Measurements from ENCODE around the gene ARHGEF7. TPM values are rescaled to one million over a fixed set of nuclear protein-coding genes. Genes with fewer than 3 reads are reported as not detected.
A peak's percentile ranks its signal among the peaks of the same experiment; 100 is the strongest.
"Not testable (repeated sequence)": the region's sequence is repeated elsewhere in the genome, so short reads cannot be mapped to it uniquely, and the experiment has no call there.

ARHGEF7 gene
- polyA plus RNA-seq, 1 donor from 2014 or later, result 15.5 TPM

- Mint-ChIP-seq H3K27ac (no peak overlapping the region), H3K4me1 (peaks cover 66 to 83% (median 70%) of the 10 kb centered on the region in 3 donors), H3K9me3 (no peaks in the 10 kb centered on the region), H3K27me3 (no peaks in the 10 kb centered on the region), H3K36me3 (peaks cover 3% of the 10 kb centered on the region), H3K4me3 (no peak overlapping the region)
These were observed 66.9 kb downstream of the ARHGEF7 start for GRCh38 chr13:111181977-111182376.

- peaks cover 5% of the 10 kb centered on the region for H3K36me3 Mint-ChIP-seq
- peak overlapping the region; percentile 86 to 94 (median 94) for H3K27ac Mint-ChIP-seq
- H3K9me3 Mint-ChIP-seq, result no peaks in the 10 kb centered on the region
- H3K4me3 Mint-ChIP-seq, result peak overlapping the region in 2 of 4 donors; percentile 7 to 89
- H3K4me1 Mint-ChIP-seq, result peaks cover 66 to 84% (median 68%) of the 10 kb centered on the region in 3 donors
- H3K27me3 Mint-ChIP-seq, result no peaks in the 10 kb centered on the region
These were observed 68.1 kb downstream of the ARHGEF7 start for GRCh38 chr13:111183087-111183645.

- peaks cover 5% of the 10 kb centered on the region for H3K36me3 Mint-ChIP-seq
- no peaks in the 10 kb centered on the region for H3K9me3 Mint-ChIP-seq
- H3K4me3 Mint-ChIP-seq, result peak overlapping the region; percentile 77 to 94 (median 84)
- H3K27ac Mint-ChIP-seq, result peak overlapping the region; percentile 94 to 98 (median 94)
- H3K4me1 Mint-ChIP-seq, result peaks cover 70 to 86% (median 74%) of the 10 kb centered on the region in 3 donors
- no peaks in the 10 kb centered on the region for H3K27me3 Mint-ChIP-seq
These were observed 68.8 kb downstream of the ARHGEF7 start for GRCh38 chr13:111183959-111184358.

GRCh38 chr13:111184458-111185401, 69.6 kb downstream of the ARHGEF7 start:
- peaks cover 2% of the 10 kb centered on the region for H3K36me3 Mint-ChIP-seq
- H3K4me1 Mint-ChIP-seq, result peaks cover 69 to 85% (median 71%) of the 10 kb centered on the region in 3 donors
- peak overlapping the region; percentile 77 to 94 (median 84) for H3K4me3 Mint-ChIP-seq
- no peaks in the 10 kb centered on the region for H3K27me3 Mint-ChIP-seq
- H3K27ac Mint-ChIP-seq, result peak overlapping the region; percentile 94 to 98 (median 94)
- H3K9me3 Mint-ChIP-seq, result no peaks in the 10 kb centered on the region

GRCh38 chr13:111186305-111186935, 71.3 kb downstream of the ARHGEF7 start:
- Mint-ChIP-seq H3K9me3 (no peaks in the 10 kb centered on the region), H3K27me3 (no peaks in the 10 kb centered on the region), H3K27ac (peak overlapping the region; percentile 89 to 94 (median 94)), H3K4me3 (peak overlapping the region in 3 of 4 donors; percentile 77 to 94 (median 89)), H3K4me1 (peaks cover 69 to 84% (median 69%) of the 10 kb centered on the region in 3 donors), H3K36me3 (peaks cover 4% of the 10 kb centered on the region)

- Mint-ChIP-seq H3K36me3 (peaks cover 8% of the 10 kb centered on the region), H3K9me3 (no peaks in the 10 kb centered on the region), H3K27me3 (no peaks in the 10 kb centered on the region), H3K4me3 (peak overlapping the region; percentile 5 to 82 (median 57)), H3K4me1 (peaks cover 67 to 78% (median 73%) of the 10 kb centered on the region in 3 donors), H3K27ac (peak overlapping the region in 2 of 3 donors; percentile 46 to 86)
These were observed 72.9 kb downstream of the ARHGEF7 start for GRCh38 chr13:111187960-111188541.

GRCh38 chr13:111189064-111189505, 74.0 kb downstream of the ARHGEF7 start:
- H3K36me3 Mint-ChIP-seq, H3K27me3 Mint-ChIP-seq, H3K9me3 Mint-ChIP-seq: not testable (repeated sequence)
- Mint-ChIP-seq H3K4me3 (peak overlapping the region; percentile 19 to 82 (median 57)), H3K4me1 (peaks cover 62 to 75% (median 73%) of the 10 kb centered on the region in 3 donors), H3K27ac (peak overlapping the region in 1 of 3 donors; percentile 51)

GRCh38 chr13:111189516-111189915, 74.4 kb downstream of the ARHGEF7 start:
- Mint-ChIP-seq H3K27ac (peak overlapping the region in 2 of 3 donors; percentile 13 to 51), H3K4me3 (peak overlapping the region in 3 of 4 donors; percentile 19 to 82 (median 70)), H3K4me1 (peaks cover 59 to 72% (median 68%) of the 10 kb centered on the region in 3 donors)
- not testable (repeated sequence) for H3K9me3 Mint-ChIP-seq, H3K27me3 Mint-ChIP-seq, H3K36me3 Mint-ChIP-seq

GRCh38 chr13:111193223-111193622, 78.1 kb downstream of the ARHGEF7 start:
- not testable (repeated sequence) for H3K27me3 Mint-ChIP-seq, H3K4me3 Mint-ChIP-seq, H3K9me3 Mint-ChIP-seq, H3K27ac Mint-ChIP-seq
- peaks cover 36 to 48% (median 44%) of the 10 kb centered on the region in 3 donors for H3K4me1 Mint-ChIP-seq
- H3K36me3 Mint-ChIP-seq, result peaks cover 14% of the 10 kb centered on the region

- not testable (repeated sequence) for H3K4me3 Mint-ChIP-seq, H3K9me3 Mint-ChIP-seq, H3K27me3 Mint-ChIP-seq
- Mint-ChIP-seq H3K36me3 (peaks cover 18% of the 10 kb centered on the region), H3K27ac (peak overlapping the region in 2 of 3 donors; percentile 24 to 64), H3K4me1 (peaks cover 36 to 45% (median 40%) of the 10 kb centered on the region in 3 donors)
These were observed 79.5 kb downstream of the ARHGEF7 start for GRCh38 chr13:111194651-111195050.

GRCh38 chr13:111198732-111199378, 83.7 kb downstream of the ARHGEF7 start:
- H3K27ac Mint-ChIP-seq, result peak overlapping the region in 1 of 3 donors; percentile 23
- peaks cover 57 to 61% (median 59%) of the 10 kb centered on the region in 3 donors for H3K4me1 Mint-ChIP-seq
- not testable (repeated sequence) for H3K9me3 Mint-ChIP-seq, H3K27me3 Mint-ChIP-seq
- H3K4me3 Mint-ChIP-seq, result peak overlapping the region in 1 of 4 donors; percentile 41
- H3K36me3 Mint-ChIP-seq, result peaks cover 19% of the 10 kb centered on the region

GRCh38 chr13:111201304-111201940, 86.3 kb downstream of the ARHGEF7 start:
- Mint-ChIP-seq H3K4me3 (peak overlapping the region; percentile 41 to 87 (median 62)), H3K4me1 (peaks cover 69 to 73% (median 71%) of the 10 kb centered on the region in 3 donors), H3K27me3 (no peaks in the 10 kb centered on the region), H3K9me3 (no peaks in the 10 kb centered on the region), H3K36me3 (peaks cover 19% of the 10 kb centered on the region), H3K27ac (peak overlapping the region; percentile 62 to 95 (median 91))

GRCh38 chr13:111202156-111202621, 87.1 kb downstream of the ARHGEF7 start:
- Mint-ChIP-seq H3K36me3 (peaks cover 17% of the 10 kb centered on the region), H3K4me1 (peaks cover 71 to 72% (median 71%) of the 10 kb centered on the region in 3 donors), H3K9me3 (no peaks in the 10 kb centered on the region), H3K27me3 (no peaks in the 10 kb centered on the region), H3K27ac (peak overlapping the region in 2 of 3 donors; percentile 64 to 91), H3K4me3 (peak overlapping the region in 2 of 4 donors; percentile 5 to 77)
